ENCODE data around the gene NKD2.

DNA sequence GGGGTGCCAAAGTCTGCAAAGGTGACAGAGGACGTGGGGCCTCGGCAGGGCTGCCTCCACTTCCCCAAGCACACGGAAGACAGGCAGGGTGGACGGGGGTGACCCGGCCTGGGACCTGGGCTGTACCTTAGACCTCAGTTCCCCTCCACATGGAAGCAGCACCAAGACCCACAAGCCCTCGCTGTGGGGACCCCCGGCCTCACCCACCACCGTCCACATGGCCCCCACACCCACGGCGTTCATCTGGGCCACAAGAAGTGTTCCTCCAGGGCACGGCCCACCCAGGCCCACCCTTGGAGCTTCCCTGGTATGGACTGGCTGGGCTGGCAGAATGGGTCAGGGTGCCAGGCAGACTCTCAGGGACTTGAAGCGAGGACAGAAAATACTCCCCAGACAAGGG is 45.8 kb upstream of the NKD2 start:
- TF ChIP-seq, protein P1, sequence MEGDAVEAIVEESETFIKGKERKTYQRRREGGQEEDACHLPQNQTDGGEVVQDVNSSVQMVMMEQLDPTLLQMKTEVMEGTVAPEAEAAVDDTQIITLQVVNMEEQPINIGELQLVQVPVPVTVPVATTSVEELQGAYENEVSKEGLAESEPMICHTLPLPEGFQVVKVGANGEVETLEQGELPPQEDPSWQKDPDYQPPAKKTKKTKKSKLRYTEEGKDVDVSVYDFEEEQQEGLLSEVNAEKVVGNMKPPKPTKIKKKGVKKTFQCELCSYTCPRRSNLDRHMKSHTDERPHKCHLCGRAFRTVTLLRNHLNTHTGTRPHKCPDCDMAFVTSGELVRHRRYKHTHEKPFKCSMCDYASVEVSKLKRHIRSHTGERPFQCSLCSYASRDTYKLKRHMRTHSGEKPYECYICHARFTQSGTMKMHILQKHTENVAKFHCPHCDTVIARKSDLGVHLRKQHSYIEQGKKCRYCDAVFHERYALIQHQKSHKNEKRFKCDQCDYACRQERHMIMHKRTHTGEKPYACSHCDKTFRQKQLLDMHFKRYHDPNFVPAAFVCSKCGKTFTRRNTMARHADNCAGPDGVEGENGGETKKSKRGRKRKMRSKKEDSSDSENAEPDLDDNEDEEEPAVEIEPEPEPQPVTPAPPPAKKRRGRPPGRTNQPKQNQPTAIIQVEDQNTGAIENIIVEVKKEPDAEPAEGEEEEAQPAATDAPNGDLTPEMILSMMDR (conservative IDR thresholded peaks at IDR 0.05; ENCODE audit: low read depth in 2 of 2), result no peak
- no peak for TF ChIP-seq EZH2 (IDR thresholded peaks at IDR 0.05; ENCODE audit: low read depth, unreplicated experiment)
- TF ChIP-seq POLR2AphosphoS5 (IDR thresholded peaks at IDR 0.05; ENCODE audit: low read depth), result no peak
- no peak for TF ChIP-seq STAT1 (IDR thresholded peaks at IDR 0.05; ENCODE audit: unreplicated experiment)
- no peak for TF ChIP-seq CREB1 (CRISPR knock-in tag; IDR thresholded peaks at IDR 0.05; ENCODE audit: low read depth)
- TF ChIP-seq EZH2phosphoT487 (IDR thresholded peaks at IDR 0.05; ENCODE audit: unreplicated experiment), result no peak
- TF ChIP-seq ETS1 (IDR thresholded peaks at IDR 0.05), result no peak
- TF ChIP-seq, protein P2, sequence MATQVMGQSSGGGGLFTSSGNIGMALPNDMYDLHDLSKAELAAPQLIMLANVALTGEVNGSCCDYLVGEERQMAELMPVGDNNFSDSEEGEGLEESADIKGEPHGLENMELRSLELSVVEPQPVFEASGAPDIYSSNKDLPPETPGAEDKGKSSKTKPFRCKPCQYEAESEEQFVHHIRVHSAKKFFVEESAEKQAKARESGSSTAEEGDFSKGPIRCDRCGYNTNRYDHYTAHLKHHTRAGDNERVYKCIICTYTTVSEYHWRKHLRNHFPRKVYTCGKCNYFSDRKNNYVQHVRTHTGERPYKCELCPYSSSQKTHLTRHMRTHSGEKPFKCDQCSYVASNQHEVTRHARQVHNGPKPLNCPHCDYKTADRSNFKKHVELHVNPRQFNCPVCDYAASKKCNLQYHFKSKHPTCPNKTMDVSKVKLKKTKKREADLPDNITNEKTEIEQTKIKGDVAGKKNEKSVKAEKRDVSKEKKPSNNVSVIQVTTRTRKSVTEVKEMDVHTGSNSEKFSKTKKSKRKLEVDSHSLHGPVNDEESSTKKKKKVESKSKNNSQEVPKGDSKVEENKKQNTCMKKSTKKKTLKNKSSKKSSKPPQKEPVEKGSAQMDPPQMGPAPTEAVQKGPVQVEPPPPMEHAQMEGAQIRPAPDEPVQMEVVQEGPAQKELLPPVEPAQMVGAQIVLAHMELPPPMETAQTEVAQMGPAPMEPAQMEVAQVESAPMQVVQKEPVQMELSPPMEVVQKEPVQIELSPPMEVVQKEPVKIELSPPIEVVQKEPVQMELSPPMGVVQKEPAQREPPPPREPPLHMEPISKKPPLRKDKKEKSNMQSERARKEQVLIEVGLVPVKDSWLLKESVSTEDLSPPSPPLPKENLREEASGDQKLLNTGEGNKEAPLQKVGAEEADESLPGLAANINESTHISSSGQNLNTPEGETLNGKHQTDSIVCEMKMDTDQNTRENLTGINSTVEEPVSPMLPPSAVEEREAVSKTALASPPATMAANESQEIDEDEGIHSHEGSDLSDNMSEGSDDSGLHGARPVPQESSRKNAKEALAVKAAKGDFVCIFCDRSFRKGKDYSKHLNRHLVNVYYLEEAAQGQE (IDR thresholded peaks at IDR 0.05; ENCODE audit: unreplicated experiment), result no peak
- TF ChIP-seq JUNB (IDR thresholded peaks at IDR 0.05; ENCODE audit: unreplicated experiment), result no peak
- TF ChIP-seq ZNF114 (CRISPR knock-in tag; IDR thresholded peaks at IDR 0.05), result no peak
- TF ChIP-seq ZNF331 (CRISPR knock-in tag; IDR thresholded peaks at IDR 0.05; ENCODE audit: low read depth), result no peak
- TF ChIP-seq, protein P3, sequence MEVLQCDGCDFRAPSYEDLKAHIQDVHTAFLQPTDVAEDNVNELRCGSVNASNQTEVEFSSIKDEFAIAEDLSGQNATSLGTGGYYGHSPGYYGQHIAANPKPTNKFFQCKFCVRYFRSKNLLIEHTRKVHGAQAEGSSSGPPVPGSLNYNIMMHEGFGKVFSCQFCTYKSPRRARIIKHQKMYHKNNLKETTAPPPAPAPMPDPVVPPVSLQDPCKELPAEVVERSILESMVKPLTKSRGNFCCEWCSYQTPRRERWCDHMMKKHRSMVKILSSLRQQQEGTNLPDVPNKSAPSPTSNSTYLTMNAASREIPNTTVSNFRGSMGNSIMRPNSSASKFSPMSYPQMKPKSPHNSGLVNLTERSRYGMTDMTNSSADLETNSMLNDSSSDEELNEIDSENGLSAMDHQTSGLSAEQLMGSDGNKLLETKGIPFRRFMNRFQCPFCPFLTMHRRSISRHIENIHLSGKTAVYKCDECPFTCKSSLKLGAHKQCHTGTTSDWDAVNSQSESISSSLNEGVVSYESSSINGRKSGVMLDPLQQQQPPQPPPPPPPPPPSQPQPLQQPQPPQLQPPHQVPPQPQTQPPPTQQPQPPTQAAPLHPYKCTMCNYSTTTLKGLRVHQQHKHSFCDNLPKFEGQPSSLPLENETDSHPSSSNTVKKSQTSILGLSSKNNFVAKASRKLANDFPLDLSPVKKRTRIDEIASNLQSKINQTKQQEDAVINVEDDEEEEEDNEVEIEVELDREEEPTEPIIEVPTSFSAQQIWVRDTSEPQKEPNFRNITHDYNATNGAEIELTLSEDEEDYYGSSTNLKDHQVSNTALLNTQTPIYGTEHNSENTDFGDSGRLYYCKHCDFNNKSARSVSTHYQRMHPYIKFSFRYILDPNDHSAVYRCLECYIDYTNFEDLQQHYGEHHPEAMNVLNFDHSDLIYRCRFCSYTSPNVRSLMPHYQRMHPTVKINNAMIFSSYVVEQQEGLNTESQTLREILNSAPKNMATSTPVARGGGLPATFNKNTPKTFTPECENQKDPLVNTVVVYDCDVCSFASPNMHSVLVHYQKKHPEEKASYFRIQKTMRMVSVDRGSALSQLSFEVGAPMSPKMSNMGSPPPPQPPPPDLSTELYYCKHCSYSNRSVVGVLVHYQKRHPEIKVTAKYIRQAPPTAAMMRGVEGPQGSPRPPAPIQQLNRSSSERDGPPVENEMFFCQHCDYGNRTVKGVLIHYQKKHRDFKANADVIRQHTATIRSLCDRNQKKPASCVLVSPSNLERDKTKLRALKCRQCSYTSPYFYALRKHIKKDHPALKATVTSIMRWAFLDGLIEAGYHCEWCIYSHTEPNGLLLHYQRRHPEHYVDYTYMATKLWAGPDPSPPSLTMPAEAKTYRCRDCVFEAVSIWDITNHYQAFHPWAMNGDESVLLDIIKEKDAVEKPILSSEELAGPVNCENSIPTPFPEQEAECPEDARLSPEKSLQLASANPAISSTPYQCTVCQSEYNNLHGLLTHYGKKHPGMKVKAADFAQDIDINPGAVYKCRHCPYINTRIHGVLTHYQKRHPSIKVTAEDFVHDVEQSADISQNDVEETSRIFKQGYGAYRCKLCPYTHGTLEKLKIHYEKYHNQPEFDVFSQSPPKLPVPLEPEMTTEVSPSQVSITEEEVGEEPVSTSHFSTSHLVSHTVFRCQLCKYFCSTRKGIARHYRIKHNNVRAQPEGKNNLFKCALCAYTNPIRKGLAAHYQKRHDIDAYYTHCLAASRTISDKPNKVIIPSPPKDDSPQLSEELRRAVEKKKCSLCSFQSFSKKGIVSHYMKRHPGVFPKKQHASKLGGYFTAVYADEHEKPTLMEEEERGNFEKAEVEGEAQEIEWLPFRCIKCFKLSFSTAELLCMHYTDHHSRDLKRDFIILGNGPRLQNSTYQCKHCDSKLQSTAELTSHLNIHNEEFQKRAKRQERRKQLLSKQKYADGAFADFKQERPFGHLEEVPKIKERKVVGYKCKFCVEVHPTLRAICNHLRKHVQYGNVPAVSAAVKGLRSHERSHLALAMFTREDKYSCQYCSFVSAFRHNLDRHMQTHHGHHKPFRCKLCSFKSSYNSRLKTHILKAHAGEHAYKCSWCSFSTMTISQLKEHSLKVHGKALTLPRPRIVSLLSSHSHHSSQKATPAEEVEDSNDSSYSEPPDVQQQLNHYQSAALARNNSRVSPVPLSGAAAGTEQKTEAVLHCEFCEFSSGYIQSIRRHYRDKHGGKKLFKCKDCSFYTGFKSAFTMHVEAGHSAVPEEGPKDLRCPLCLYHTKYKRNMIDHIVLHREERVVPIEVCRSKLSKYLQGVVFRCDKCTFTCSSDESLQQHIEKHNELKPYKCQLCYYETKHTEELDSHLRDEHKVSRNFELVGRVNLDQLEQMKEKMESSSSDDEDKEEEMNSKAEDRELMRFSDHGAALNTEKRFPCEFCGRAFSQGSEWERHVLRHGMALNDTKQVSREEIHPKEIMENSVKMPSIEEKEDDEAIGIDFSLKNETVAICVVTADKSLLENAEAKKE (CRISPR knock-in tag; IDR thresholded peaks at IDR 0.05), result no peak

All from GM23338 (cell line).